Measurements from ENCODE around the gene ID4. TPM values are rescaled to one million over a fixed set of nuclear protein-coding genes. Genes with fewer than 3 reads are reported as not detected.

Gene ID4
- total and polyA plus RNA-seq, 2 of the 8 experiments (the other 6 are each of a cell fraction or from before 2014, with no cell fraction given), result 2.0 to 8.3 TPM

DNA sequence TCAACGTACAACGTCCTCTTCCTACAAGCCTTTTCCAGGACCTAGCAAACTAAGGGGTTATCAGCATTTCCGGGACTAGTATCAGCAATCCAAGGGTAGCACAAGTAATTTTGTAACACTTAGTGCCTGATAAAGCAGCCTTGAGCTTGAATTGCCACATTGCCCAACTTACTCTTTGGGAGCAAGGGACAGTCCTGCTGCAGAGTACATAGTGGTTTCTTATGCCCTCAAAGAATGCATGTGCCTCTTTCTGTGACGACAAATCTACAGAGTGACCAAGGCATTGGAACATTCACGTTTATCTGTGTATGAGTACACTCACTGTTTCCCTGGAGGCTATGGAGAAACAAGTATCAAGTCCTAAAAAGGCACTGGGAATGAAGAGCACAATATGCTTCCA, 3.2 kb upstream of the ID4 start:
- FAIRE-seq (no peak), DNase-seq (ENCODE audit: low read depth in 1 of 2, low spot score in 2 of 2) (no peak)
- Histone ChIP-seq H3K79me2 (ENCODE audit: control insufficient read depth in 1 of 2, insufficient read depth in 2 of 2, low read length in 2 of 2) (no peaks in the 10 kb centered on the region), H3K9me3 (ENCODE audit: insufficient read depth in 2 of 2, low read depth in 1 of 2, low read length in 1 of 2) (no peaks in the 10 kb centered on the region), H2BK15ac (ENCODE audit: low read length) (no peak overlapping the region), H2AFZ (ENCODE audit: low read length) (no peak overlapping the region), H4K20me1 (replicated peaks in 1 of 2; ENCODE audit: control insufficient read depth in 1 of 2, insufficient read depth in 2 of 2, low read length in 2 of 2) (peaks cover 0 to 2% of the 10 kb centered on the region in 2 experiments), H3K27me3 (replicated peaks in 1 of 4; ENCODE audit: control insufficient read depth in 3 of 4, extremely low read depth in 1 of 4, insufficient read depth in 3 of 4, low read length in 3 of 4) (peaks cover 0 to 4% (median 0%) of the 10 kb centered on the region in 4 experiments; a peak in 2 of 7 replicates), H3K36me3 (ENCODE audit: control insufficient read depth in 2 of 4, insufficient read depth in 4 of 4, low read length in 3 of 4) (no peaks in the 10 kb centered on the region), H3K23me2 (ENCODE audit: low read depth, low read length) (peaks cover 18% of the 10 kb centered on the region), H3K9ac (replicated peaks in 1 of 4; ENCODE audit: extremely low read depth in 1 of 4, low read depth in 3 of 4, low read length in 3 of 4) (no peak overlapping the region), H3K56ac (replicated peaks; ENCODE audit: insufficient read length, low read depth, low read length) (no peak overlapping the region), H2BK5ac (ENCODE audit: low read depth, low read length) (no peak overlapping the region), H3K27ac (ENCODE audit: low read depth, low read length) (no peak overlapping the region), H3K4me3 (ENCODE audit: extremely low read depth in 1 of 4, insufficient read depth in 2 of 4, low read depth in 3 of 4, low read length in 4 of 4) (no peak overlapping the region), H2BK20ac (ENCODE audit: low read length) (no peak overlapping the region), H3K4ac (replicated peaks; ENCODE audit: insufficient read length, low read depth, low read length) (no peak overlapping the region), H2BK120ac (replicated peaks; ENCODE audit: low read depth, low read length) (no peak overlapping the region), H2AK5ac (ENCODE audit: low read depth, low read length) (no peak overlapping the region), H3K79me1 (ENCODE audit: low read depth, low read length) (no peaks in the 10 kb centered on the region), H2BK12ac (ENCODE audit: low read depth, low read length) (0 out of 2 replicates have a peak overlapping the region, but pooled peaks have one; percentile 70), H4K8ac (ENCODE audit: extremely low read depth, insufficient read depth, low read length) (no peak overlapping the region), H4K91ac (replicated peaks; ENCODE audit: insufficient read length, low read length) (no peak overlapping the region), H3K23ac (ENCODE audit: insufficient read length) (no peak overlapping the region), H3K18ac (ENCODE audit: extremely low read depth, low read length) (no peak overlapping the region), H3K4me2 (ENCODE audit: insufficient read depth in 1 of 2, low read depth in 2 of 2, low read length in 2 of 2) (no peak overlapping the region), H4K5ac (ENCODE audit: insufficient read length, low read depth, low read length) (no peak overlapping the region), H3K4me1 (replicated peaks in 1 of 4; ENCODE audit: control insufficient read depth in 3 of 4, insufficient read depth in 4 of 4, low read length in 3 of 4) (no peaks in the 10 kb centered on the region; a peak in 1 of 7 replicates), H3K14ac (ENCODE audit: insufficient read length) (no peak overlapping the region)
- ChIA-PET POLR2A (ENCODE audit: partially characterized antibody) (no interaction called here), CTCF (ENCODE audit: partially characterized antibody) (interaction anchor here (0.9 to 2.0 kb wide), 4 partner anchors 14 to 30 kb away, joined by 3 to 5 read pairs (median 4); no protein-coding TSS in a partner anchor)
- 94% methylated on average over 5 of the region's 5 CpGs; no CpG with 5 or more reads in 1 of the 2 experiments for WGBS, 2 experiments (ENCODE audit: extremely low coverage in 1 of 2, insufficient coverage in 1 of 2, insufficient read length in 1 of 2, insufficient replicate concordance in 2 of 2, low coverage in 1 of 2, low lambda C conversion rate in 2 of 2, missing lambda C conversion rate in 1 of 2)
- TF ChIP-seq TBP (IDR thresholded peaks at IDR 0.05; ENCODE audit: low read depth, low read length), result no peak
- no peak for TF ChIP-seq SIX5 (IDR thresholded peaks at IDR 0.05; ENCODE audit: low read depth, low read length)
- no peak for TF ChIP-seq KDM1A (IDR thresholded peaks at IDR 0.05; ENCODE audit: borderline replicate concordance, low read length)
- no peak for TF ChIP-seq KDM5A (IDR thresholded peaks at IDR 0.05; ENCODE audit: low read length)
- no peak for TF ChIP-seq POU5F1 (IDR thresholded peaks at IDR 0.05; ENCODE audit: low read depth, low read length)
- TF ChIP-seq CBX5 (IDR thresholded peaks at IDR 0.05; ENCODE audit: low read depth, low read length), result no peak
- TF ChIP-seq GABPA (IDR thresholded peaks at IDR 0.05; ENCODE audit: borderline replicate concordance, insufficient read depth, low read length), result no peak
- TF ChIP-seq, protein P1, sequence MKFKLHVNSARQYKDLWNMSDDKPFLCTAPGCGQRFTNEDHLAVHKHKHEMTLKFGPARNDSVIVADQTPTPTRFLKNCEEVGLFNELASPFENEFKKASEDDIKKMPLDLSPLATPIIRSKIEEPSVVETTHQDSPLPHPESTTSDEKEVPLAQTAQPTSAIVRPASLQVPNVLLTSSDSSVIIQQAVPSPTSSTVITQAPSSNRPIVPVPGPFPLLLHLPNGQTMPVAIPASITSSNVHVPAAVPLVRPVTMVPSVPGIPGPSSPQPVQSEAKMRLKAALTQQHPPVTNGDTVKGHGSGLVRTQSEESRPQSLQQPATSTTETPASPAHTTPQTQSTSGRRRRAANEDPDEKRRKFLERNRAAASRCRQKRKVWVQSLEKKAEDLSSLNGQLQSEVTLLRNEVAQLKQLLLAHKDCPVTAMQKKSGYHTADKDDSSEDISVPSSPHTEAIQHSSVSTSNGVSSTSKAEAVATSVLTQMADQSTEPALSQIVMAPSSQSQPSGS (IDR thresholded peaks at IDR 0.05; ENCODE audit: low read length), result no peak
- TF ChIP-seq YY1 (IDR thresholded peaks at IDR 0.05; ENCODE audit: low read depth, low read length), result no peak
- TF ChIP-seq HDAC6 (IDR thresholded peaks at IDR 0.05; ENCODE audit: low read depth, low read length), result no peak
- no peak for TF ChIP-seq SP2 (IDR thresholded peaks at IDR 0.05; ENCODE audit: low read length)
- no peak for TF ChIP-seq TCF12 (IDR thresholded peaks at IDR 0.05; ENCODE audit: low read depth, low read length)
- no peak for TF ChIP-seq BRCA1 (IDR thresholded peaks at IDR 0.05; ENCODE audit: low read depth, low read length)
- TF ChIP-seq POLR2AphosphoS5 (IDR thresholded peaks at IDR 0.05; ENCODE audit: low read depth, low read length), result no peak

Measured in H1 (cell line).